ENCODE measurements around the gene ZNF800.

The ZNF800 gene

GRCh38 chr7:127338122-127338521 is 54.4 kb downstream of the ZNF800 start:
- CTCF ChIA-PET, result interaction anchor here (1.0 to 1.9 kb wide), 2 partner anchors 9 to 10 kb away, joined by 3 to 10 read pairs; no protein-coding TSS in a partner anchor

GRCh38 chr7:127337581-127337980 is 54.9 kb downstream of the ZNF800 start:
- no peak overlapping the region for H3K4me3 ChIP-seq (ENCODE audit: low read depth, low read length)
- no peak for TF ChIP-seq ZNF398 (tag by site-specific recombination; IDR thresholded peaks at IDR 0.05)
- TF ChIP-seq ZBTB21 (tag by site-specific recombination; IDR thresholded peaks at IDR 0.05), result no peak
- TF ChIP-seq ZBTB20 (tag by site-specific recombination; IDR thresholded peaks at IDR 0.05), result no peak
- TF ChIP-seq ZNF174 (tag by site-specific recombination; IDR thresholded peaks at IDR 0.05), result no peak
- no peak for TF ChIP-seq ZNF514 (tag by site-specific recombination; IDR thresholded peaks at IDR 0.05)
- TF ChIP-seq FEZF1 (tag by site-specific recombination; IDR thresholded peaks at IDR 0.05), result no peak
- no peak for TF ChIP-seq ZNF362 (tag by site-specific recombination; IDR thresholded peaks at IDR 0.05)
- TF ChIP-seq ZNF707 (tag by site-specific recombination; IDR thresholded peaks at IDR 0.05), result no peak
- TF ChIP-seq ZFHX2 (tag by site-specific recombination; conservative IDR thresholded peaks at IDR 0.05), result no peak
- no peak for TF ChIP-seq ZSCAN23 (tag by site-specific recombination; IDR thresholded peaks at IDR 0.05)
- no peak for TF ChIP-seq ZNF10 (tag by site-specific recombination; IDR thresholded peaks at IDR 0.05)
- TF ChIP-seq ZNF132 (tag by site-specific recombination; IDR thresholded peaks at IDR 0.05; ENCODE audit: borderline replicate concordance), result no peak
- POLR2A ChIA-PET, result no interaction called here
- H3K9me3 ChIP-seq (ENCODE audit: control insufficient read depth, insufficient read depth, low read depth, low read length), result no peaks in the 10 kb centered on the region
- no peak overlapping the region for H3K27ac ChIP-seq (ENCODE audit: extremely low read depth, low read depth, low read length)
- no peaks in the 10 kb centered on the region for H3K4me1 ChIP-seq (ENCODE audit: control insufficient read depth, insufficient read depth, low read length)
- no peaks in the 10 kb centered on the region for H3K36me3 ChIP-seq (ENCODE audit: control insufficient read depth in 2 of 2, insufficient read depth in 1 of 2, low read length in 2 of 2)
- CTCF ChIA-PET, result interaction anchor here (1.0 to 1.6 kb wide), 2 partner anchors 9 to 11 kb away, joined by 3 read pairs; no protein-coding TSS in a partner anchor

More at GRCh38 chr7:127338122-127338521, 54.4 kb downstream of the ZNF800 start:
- H3K36me3 ChIP-seq (ENCODE audit: control insufficient read depth in 2 of 2, insufficient read depth in 1 of 2, low read length in 2 of 2), result no peaks in the 10 kb centered on the region
- H3K27ac ChIP-seq (ENCODE audit: extremely low read depth, low read depth, low read length), result no peak overlapping the region
- TF ChIP-seq ZNF521 (tag by site-specific recombination; IDR thresholded peaks at IDR 0.05), result no peak
- no peak for TF ChIP-seq ZNF10 (tag by site-specific recombination; IDR thresholded peaks at IDR 0.05)
- TF ChIP-seq ZNF121 (tag by site-specific recombination; IDR thresholded peaks at IDR 0.05), result no peak
- no peak for TF ChIP-seq ZNF580 (tag by site-specific recombination; IDR thresholded peaks at IDR 0.05)
- TF ChIP-seq HOXC10 (CRISPR knock-in tag; IDR thresholded peaks at IDR 0.05), result no peak
- no peak for TF ChIP-seq ZNF26 (tag by site-specific recombination; IDR thresholded peaks at IDR 0.05)
- TF ChIP-seq ZNF354C (tag by site-specific recombination; IDR thresholded peaks at IDR 0.05; ENCODE audit: borderline replicate concordance, low read depth), result no peak
- no peak for TF ChIP-seq HOXD13 (CRISPR knock-in tag; IDR thresholded peaks at IDR 0.05; ENCODE audit: borderline replicate concordance)
- no peaks in the 10 kb centered on the region for H3K4me1 ChIP-seq (ENCODE audit: control insufficient read depth, insufficient read depth, low read length)
- H3K4me3 ChIP-seq (ENCODE audit: low read depth, low read length), result no peak overlapping the region
- H3K9me3 ChIP-seq (ENCODE audit: control insufficient read depth, insufficient read depth, low read depth, low read length), result no peaks in the 10 kb centered on the region
- POLR2A ChIA-PET, result no interaction called here

All from HEK293 (cell line).